ENCODE data around the gene RCL1. TPM values are rescaled to one million over a fixed set of nuclear protein-coding genes. Genes with fewer than 3 reads are reported as not detected.

RCL1 gene
- total and polyA plus RNA-seq, 2 donors (not counting 1 experiment from before 2014, with no cell fraction given): 10.5 to 21.7 TPM

GRCh38 chr9:4891674-4892073, 98.9 kb downstream of the RCL1 start:
- Histone ChIP-seq H3K27ac (ENCODE audit: low read length in 2 of 2) (no peak overlapping the region), H3K79me2 (ENCODE audit: control insufficient read depth, insufficient read depth, low read length) (no peaks in the 10 kb centered on the region), H4K20me1 (ENCODE audit: control insufficient read depth, insufficient read depth, low read length, poor library complexity, severe bottlenecking) (no peaks in the 10 kb centered on the region), H3K4me2 (replicated peaks; ENCODE audit: low read depth, low read length, poor library complexity, severe bottlenecking) (no peak overlapping the region), H3K27me3 (replicated peaks in 1 of 4; ENCODE audit: control extremely low read depth in 1 of 4, control insufficient read depth in 3 of 4, insufficient read depth in 4 of 4, low read length in 3 of 4) (no peaks in the 10 kb centered on the region), H3K36me3 (replicated peaks in 1 of 2; ENCODE audit: control extremely low read depth in 1 of 2, control insufficient read depth in 1 of 2, extremely low read depth in 1 of 2, insufficient read depth in 2 of 2, low read length in 1 of 2) (no peaks in the 10 kb centered on the region), H3K4me1 (ENCODE audit: control insufficient read depth in 2 of 2, insufficient read depth in 2 of 2, low read length in 2 of 2) (peaks cover 3% of the 10 kb centered on the region in 2 donors), H3K9ac (ENCODE audit: low read length) (no peak overlapping the region), H3K9me3 (ENCODE audit: control extremely low read depth in 1 of 3, control insufficient read depth in 2 of 3, insufficient read depth in 1 of 3, low read length in 2 of 3) (no peaks in the 10 kb centered on the region), H2AFZ (ENCODE audit: insufficient read depth, low read depth, low read length, poor library complexity, severe bottlenecking) (no peak overlapping the region), H3K4me3 (ENCODE audit: control extremely low read depth in 1 of 5, extremely low read depth in 1 of 5, insufficient read depth in 1 of 5, low read depth in 2 of 5, low read length in 4 of 5) (no peak overlapping the region)
- ChIA-PET POLR2A (no interaction called here), CTCF (interaction anchor here (0.6 kb wide), 1 partner anchor 74 kb away, joined by 5 read pairs; no protein-coding TSS in a partner anchor)
- Mint-ChIP-seq H3K4me3 (no peak overlapping the region), H3K9me3 (ENCODE audit: insufficient read depth) (no peaks in the 10 kb centered on the region), H3K27me3 (no peaks in the 10 kb centered on the region), H3K27ac (no peak overlapping the region), H3K4me1 (peaks cover 8% of the 10 kb centered on the region)
- no CpG with 5 or more reads among the region's 3 CpGs for WGBS (ENCODE audit: insufficient coverage)
- TF ChIP-seq EZH2 (IDR thresholded peaks at IDR 0.05; ENCODE audit: borderline replicate concordance, insufficient read depth, low read depth, low read length, poor library complexity, severe bottlenecking) (no peak), CTCF (IDR thresholded peaks at IDR 0.05) (no peak)
- intact Hi-C loops (cut with micrococcal nuclease): no loop called here
- DNase-seq: no peak
- no peak for ATAC-seq (ENCODE audit: low read depth)

DNA sequence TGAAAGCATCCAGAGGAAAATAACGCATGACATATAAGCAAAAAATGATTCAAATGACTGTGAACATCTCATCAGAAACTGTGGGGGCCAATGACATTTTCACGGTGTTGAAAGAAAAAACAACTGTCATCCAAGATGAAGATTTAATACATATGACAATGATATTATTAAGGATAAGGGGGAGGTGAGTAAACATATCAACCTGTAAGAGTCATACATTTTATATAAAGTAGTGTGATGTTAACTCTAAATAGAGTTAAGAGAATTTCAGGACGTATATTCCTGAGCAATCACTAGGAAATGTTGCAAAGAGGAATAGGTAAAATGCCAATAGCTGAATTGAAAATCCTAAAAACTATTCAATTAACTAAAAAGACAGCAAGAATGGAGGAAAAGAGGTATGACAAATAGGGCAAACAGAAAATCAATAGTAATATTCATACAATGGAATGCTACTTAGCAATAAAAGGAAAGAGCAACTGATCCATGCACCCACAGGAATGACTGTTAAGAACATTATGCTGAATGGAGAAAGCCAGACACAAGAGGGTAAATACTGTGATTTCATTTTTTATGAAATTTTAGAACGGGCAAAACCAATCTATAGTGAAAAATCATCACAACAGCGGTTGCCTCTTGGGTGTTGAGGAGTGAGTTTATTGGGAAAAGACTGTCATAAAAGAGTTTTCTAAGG, 99.9 kb downstream of the RCL1 start:
- Histone ChIP-seq H3K4me3 (ENCODE audit: control extremely low read depth in 1 of 5, extremely low read depth in 1 of 5, insufficient read depth in 1 of 5, low read depth in 2 of 5, low read length in 4 of 5) (no peak overlapping the region), H3K36me3 (replicated peaks in 1 of 2; ENCODE audit: control extremely low read depth in 1 of 2, control insufficient read depth in 1 of 2, extremely low read depth in 1 of 2, insufficient read depth in 2 of 2, low read length in 1 of 2) (no peaks in the 10 kb centered on the region), H3K4me2 (replicated peaks; ENCODE audit: low read depth, low read length, poor library complexity, severe bottlenecking) (no peak overlapping the region), H3K27ac (ENCODE audit: low read length in 2 of 2) (no peak overlapping the region), H3K27me3 (replicated peaks in 1 of 4; ENCODE audit: control extremely low read depth in 1 of 4, control insufficient read depth in 3 of 4, insufficient read depth in 4 of 4, low read length in 3 of 4) (no peaks in the 10 kb centered on the region), H3K79me2 (ENCODE audit: control insufficient read depth, insufficient read depth, low read length) (no peaks in the 10 kb centered on the region), H2AFZ (ENCODE audit: insufficient read depth, low read depth, low read length, poor library complexity, severe bottlenecking) (no peak overlapping the region), H3K4me1 (ENCODE audit: control insufficient read depth in 2 of 2, insufficient read depth in 2 of 2, low read length in 2 of 2) (no peaks in the 10 kb centered on the region), H3K9me3 (ENCODE audit: control extremely low read depth in 1 of 3, control insufficient read depth in 2 of 3, insufficient read depth in 1 of 3, low read length in 2 of 3) (no peaks in the 10 kb centered on the region), H4K20me1 (ENCODE audit: control insufficient read depth, insufficient read depth, low read length, poor library complexity, severe bottlenecking) (no peaks in the 10 kb centered on the region), H3K9ac (ENCODE audit: low read length) (no peak overlapping the region)
- intact Hi-C loops (cut with micrococcal nuclease): no loop called here
- WGBS (ENCODE audit: insufficient coverage): no CpG with 5 or more reads among the region's 5 CpGs
- CTCF ChIA-PET: no interaction called here
- Mint-ChIP-seq H3K4me1 (no peaks in the 10 kb centered on the region), H3K9me3 (ENCODE audit: insufficient read depth) (no peaks in the 10 kb centered on the region), H3K27ac (no peak overlapping the region), H3K4me3 (no peak overlapping the region), H3K27me3 (no peaks in the 10 kb centered on the region)
- DNase-seq (no peak), ATAC-seq (ENCODE audit: low read depth) (no peak)
- TF ChIP-seq CTCF (IDR thresholded peaks at IDR 0.05) (no peak), EZH2 (IDR thresholded peaks at IDR 0.05; ENCODE audit: borderline replicate concordance, insufficient read depth, low read depth, low read length, poor library complexity, severe bottlenecking) (no peak)
- POLR2A ChIA-PET: no interaction called here

All from B cell (primary cell).